OCI-LY1 (cell line): ENCODE results near the gene ANK3.

ENCODE experiments used
- H2AFZ ChIP-seq: fragments of 200-600 bp; sonication (generic), shearing (Covaris generic); 2 replicates; pipeline ENCODE4 v1.6.0; 2014; ENCODE audit warnings: antibody characterized with exemption, mild to moderate bottlenecking, low read length
- H3F3A ChIP-seq: fragments of 200-600 bp; sonication (generic), shearing (Covaris generic); 2 replicates; pipeline ENCODE4 v1.6.0; 2014; ENCODE audit warnings: mild to moderate bottlenecking, antibody characterized with exemption, low read length, moderate library complexity; ENCODE audit not compliant: insufficient read depth
- H3K27ac ChIP-seq: fragments of 200-600 bp; sonication (generic); 2 replicates; pipeline ENCODE4 v1.5.1; 2014; ENCODE audit warnings: low read length, mixed run types, mild to moderate bottlenecking, low read depth; ENCODE audit not compliant: poor library complexity, severe bottlenecking
- H3K27me3 ChIP-seq: fragments of 200-600 bp; sonication (generic); 2 replicates; pipeline ENCODE4 v1.6.0; 2014; ENCODE audit warnings: antibody characterized with exemption, mild to moderate bottlenecking, low read length, moderate library complexity; ENCODE audit not compliant: insufficient read depth
- H3K36me3 ChIP-seq: fragments of 200-600 bp; sonication (generic); 2 replicates; pipeline ENCODE4 v1.6.1; 2014; ENCODE audit warnings: mild to moderate bottlenecking, antibody characterized with exemption, low read length, moderate library complexity, mixed read lengths; ENCODE audit not compliant: insufficient read depth
- H3K4me1 ChIP-seq: fragments of 200-600 bp; sonication (generic); 2 replicates; pipeline ENCODE4 v1.5.1; 2014; ENCODE audit warnings: mild to moderate bottlenecking, low read length, moderate library complexity; ENCODE audit not compliant: insufficient read depth, severe bottlenecking
- H3K4me2 ChIP-seq: fragments of 200-600 bp; sonication (generic), shearing (Covaris generic); 2 replicates; pipeline ENCODE4 v1.6.1; 2014; ENCODE audit warnings: low read length
- H3K4me3 ChIP-seq: fragments of 200-600 bp; sonication (generic); 2 replicates; pipeline ENCODE4 v1.5.1; 2014; ENCODE audit warnings: low read length, low read depth, mild to moderate bottlenecking, mixed read lengths; ENCODE audit not compliant: poor library complexity, severe bottlenecking
- H3K79me2 ChIP-seq: fragments of 200-600 bp; shearing (Covaris generic); 2 replicates; pipeline ENCODE4 v1.6.1; 2016; ENCODE audit warnings: mixed run types, low read length, mixed read lengths; ENCODE audit not compliant: insufficient read depth
- H3K9ac ChIP-seq: fragments of 200-600 bp; sonication (generic), shearing (Covaris generic); 2 replicates; pipeline ENCODE4 v1.6.1; 2014; ENCODE audit warnings: mild to moderate bottlenecking, low read length, mixed read lengths
- H3K9me2 ChIP-seq: fragments of 200-600 bp; sonication (generic), shearing (Covaris generic); 2 replicates; pipeline ENCODE4 v1.6.1; 2014; ENCODE audit warnings: low read depth, mild to moderate bottlenecking, low read length, mixed read lengths
- H3K9me3 ChIP-seq: fragments of 200-600 bp; shearing (Covaris generic); 2 replicates; pipeline ENCODE4 v1.6.1; 2014; ENCODE audit warnings: low read length, mixed read lengths
- H4K20me1 ChIP-seq: fragments of 200-600 bp; sonication (generic), shearing (Covaris generic); 2 replicates; pipeline ENCODE4 v1.6.0; 2016; ENCODE audit warnings: mild to moderate bottlenecking, low read length; ENCODE audit not compliant: insufficient read depth
- CTCF ChIP-seq: fragments of 200-600 bp; sonication (generic), shearing (Covaris generic); IDR thresholded peaks from 2 replicates; pipeline ENCODE4 v1.5.1; 2017; ENCODE audit warnings: mild to moderate bottlenecking, antibody characterized with exemption, low read length, moderate library complexity, mixed read lengths
- EZH2 ChIP-seq: fragments of 200-600 bp; sonication (generic), shearing (Covaris generic); IDR thresholded peaks from 2 replicates; pipeline ENCODE4 v1.8.0; 2017; ENCODE audit warnings: borderline replicate concordance, mixed run types, mild to moderate bottlenecking, antibody characterized with exemption, low read length, moderate library complexity, mixed read lengths

Gene ANK3

DNA sequence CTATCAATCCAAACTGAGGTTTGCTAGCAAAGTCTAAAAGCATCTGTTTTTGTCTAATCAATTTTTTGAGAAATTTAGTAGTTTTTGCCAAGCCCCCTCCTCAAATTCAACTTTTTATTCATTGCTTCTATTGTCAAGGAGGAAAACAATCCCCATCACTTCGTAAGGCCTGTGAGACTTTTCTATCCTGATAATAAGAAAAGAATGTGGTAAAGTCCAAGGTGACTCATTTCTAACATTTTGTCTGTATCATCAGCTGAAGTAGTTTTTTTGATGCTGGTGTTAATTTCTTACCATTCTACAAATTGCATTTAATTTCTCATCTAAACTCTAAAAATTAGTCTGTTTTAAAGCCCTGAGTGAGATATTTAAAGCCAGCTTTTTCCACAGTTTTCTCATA is 11.7 kb downstream of the ANK3 start:
- Histone ChIP-seq H3K27ac (peak overlapping the region; percentile 87), H2AFZ (no peak overlapping the region), H3K9ac (peak overlapping the region; percentile 40; the same call in 1 of the 2 replicates), H3F3A (no peaks in the 10 kb centered on the region), H3K4me2 (peak overlapping the region; percentile 52), H3K27me3 (no peaks in the 10 kb centered on the region), H3K4me1 (peaks cover 95% of the 10 kb centered on the region), H4K20me1 (no peaks in the 10 kb centered on the region), H3K9me3 (no peaks in the 10 kb centered on the region), H3K36me3 (no peaks in the 10 kb centered on the region), H3K9me2 (no peaks in the 10 kb centered on the region), H3K4me3 (no peak overlapping the region), H3K79me2 (peaks cover 84% of the 10 kb centered on the region)
- TF ChIP-seq EZH2 (no peak), CTCF (no peak)

- H3K9me3 ChIP-seq = no peaks in the 10 kb centered on the region
- TF ChIP-seq CTCF (no peak), EZH2 (no peak)
- no peak overlapping the region for H2AFZ ChIP-seq
- H3F3A ChIP-seq = no peaks in the 10 kb centered on the region
- no peaks in the 10 kb centered on the region for H4K20me1 ChIP-seq
- peaks cover 98% of the 10 kb centered on the region for H3K4me1 ChIP-seq
- H3K9ac ChIP-seq = peak overlapping the region; percentile 40; the same call in 1 of the 2 replicates
- peaks cover 77% of the 10 kb centered on the region for H3K79me2 ChIP-seq
- H3K27ac ChIP-seq = peak overlapping the region; percentile 87
- no peaks in the 10 kb centered on the region for H3K36me3 ChIP-seq
- H3K27me3 ChIP-seq = no peaks in the 10 kb centered on the region
- peak overlapping the region; percentile 52 for H3K4me2 ChIP-seq
- H3K9me2 ChIP-seq = no peaks in the 10 kb centered on the region
- H3K4me3 ChIP-seq = peak overlapping the region; percentile 12
These were observed 12.7 kb downstream of the ANK3 start for GRCh38 chr10:60377042-60377352.

- H3K9me3 ChIP-seq = no peaks in the 10 kb centered on the region
- H4K20me1 ChIP-seq = no peaks in the 10 kb centered on the region
- no peaks in the 10 kb centered on the region for H3K27me3 ChIP-seq
- TF ChIP-seq CTCF = no peak
- no peak for TF ChIP-seq EZH2
- H3K4me1 ChIP-seq = peaks cover 98% of the 10 kb centered on the region
- H3K9me2 ChIP-seq = no peaks in the 10 kb centered on the region
- H3K9ac ChIP-seq = peak overlapping the region; percentile 40; the same call in 1 of the 2 replicates
- no peak overlapping the region for H2AFZ ChIP-seq
- H3K4me3 ChIP-seq = peak overlapping the region; percentile 12
- H3K36me3 ChIP-seq = no peaks in the 10 kb centered on the region
- no peaks in the 10 kb centered on the region for H3F3A ChIP-seq
- H3K27ac ChIP-seq = peak overlapping the region; percentile 87
- peaks cover 71% of the 10 kb centered on the region for H3K79me2 ChIP-seq
- peak overlapping the region; percentile 52 for H3K4me2 ChIP-seq
These were observed 13.2 kb downstream of the ANK3 start for GRCh38 chr10:60376221-60377041.
